Right cardiac atrium (tissue), 5 donors: ENCODE data around the gene C4orf36. TPM values are rescaled to one million over a fixed set of nuclear protein-coding genes. Genes with fewer than 3 reads are reported as not detected.

Experiments used
- ATAC-seq, 2 donors: fragments of 200-7000 bp; cut with Tn5 transposase; one replicate each; pipeline versions ENCODE4 v1.8.0 to v1.9.1; 2020; ENCODE audit warnings: moderate library complexity in 2 of 2, mild to moderate bottlenecking in 1 of 2
- DNase-seq, 3 donors: peaks; one replicate each; pipeline ENCODE4 v3.0.0-alpha.2; 2020
- H3K27ac ChIP-seq: one replicate; pipeline ENCODE4 v1.5.1; 2013; ENCODE audit warnings: mild to moderate bottlenecking, low read length, control low read depth, moderate library complexity
- H3K27me3 ChIP-seq: one replicate; pipeline ENCODE4 v1.6.1; 2013; ENCODE audit not compliant: control insufficient read depth, insufficient read depth
- H3K4me1 ChIP-seq: one replicate; pipeline ENCODE4 v1.6.1; 2013; ENCODE audit warnings: low read length; ENCODE audit not compliant: control insufficient read depth, insufficient read depth
- H3K4me3 ChIP-seq: one replicate; pipeline ENCODE4 v1.5.1; 2013; ENCODE audit warnings: low read length, control low read depth
- H3K9me3 ChIP-seq: one replicate; pipeline ENCODE4 v1.6.1; 2013; ENCODE audit warnings: low read length; ENCODE audit not compliant: control insufficient read depth
- WGBS: extraction: QIAGEN DNeasy Blood & Tissue Kit; methylation state at CpG from one replicate; pipeline ENCODE4 v1.1.7; 2013; 5-methylcytosine and 5-hydroxymethylcytosine counted together
- intact Hi-C, 4 donors: fragments of 100-400 bp; cut with DNase I; formaldehyde crosslinking; loops; one replicate each; pipeline versions ENCODE4 v1.11.0 to v1.14.0; 2022 to 2023
- polyA plus RNA-seq: library from polyadenylated mRNA; stranded (reverse); fragments of 200-250 nt; gene quantifications from one replicate; pipeline ENCODE4 v1.2.3, GENCODE V29; 2013
- total RNA-seq, 4 donors: library from RNA; stranded (reverse); fragmentation: NEBNext Ultra II Directional; extraction: Animal tissue kit (Norgen Biotek cat#: 25700); gene quantifications; one replicate each; pipeline ENCODE4 v1.2.1, GENCODE V29; 2021
- donor health status: healthy with polysubstance abuse.
- donor health status: DM: no; HTN: yes; CAD: no.
- donor health status: DM: no; HTN: no; CAD: no.
- donor health status: DM: no; HTN: yes; CAD: no; lungs with severe emphysema.
- donor health status: DM: yes; HTN: yes; CAD: no.

Gene C4orf36
- total and polyA plus RNA-seq, 5 donors, result 0.18 to 2.3 (median 0.97) TPM; not detected in 2

DNA sequence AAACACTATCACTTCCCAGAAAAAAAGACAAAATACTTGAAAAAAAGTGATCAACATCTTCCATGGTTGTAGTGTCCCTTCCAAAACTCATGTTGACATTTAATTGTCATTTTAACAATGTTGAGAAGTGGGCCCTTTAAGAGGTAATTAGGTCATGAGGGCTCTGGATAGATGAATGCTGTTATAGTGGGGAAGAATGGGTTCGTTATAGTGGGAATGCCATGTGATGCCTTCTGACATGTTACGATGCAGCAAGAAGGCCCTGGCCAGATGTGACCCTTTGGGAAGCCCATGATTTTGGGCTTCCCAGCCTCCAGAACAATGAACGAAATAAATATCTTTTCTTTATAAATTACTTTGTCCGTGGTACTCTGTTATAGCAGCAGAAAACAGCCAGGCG is 39.0 kb downstream of the C4orf36 start:
- intact Hi-C loops, result no loop called here
- no peak overlapping the region for H3K27ac ChIP-seq
- no peak for ATAC-seq

DNA sequence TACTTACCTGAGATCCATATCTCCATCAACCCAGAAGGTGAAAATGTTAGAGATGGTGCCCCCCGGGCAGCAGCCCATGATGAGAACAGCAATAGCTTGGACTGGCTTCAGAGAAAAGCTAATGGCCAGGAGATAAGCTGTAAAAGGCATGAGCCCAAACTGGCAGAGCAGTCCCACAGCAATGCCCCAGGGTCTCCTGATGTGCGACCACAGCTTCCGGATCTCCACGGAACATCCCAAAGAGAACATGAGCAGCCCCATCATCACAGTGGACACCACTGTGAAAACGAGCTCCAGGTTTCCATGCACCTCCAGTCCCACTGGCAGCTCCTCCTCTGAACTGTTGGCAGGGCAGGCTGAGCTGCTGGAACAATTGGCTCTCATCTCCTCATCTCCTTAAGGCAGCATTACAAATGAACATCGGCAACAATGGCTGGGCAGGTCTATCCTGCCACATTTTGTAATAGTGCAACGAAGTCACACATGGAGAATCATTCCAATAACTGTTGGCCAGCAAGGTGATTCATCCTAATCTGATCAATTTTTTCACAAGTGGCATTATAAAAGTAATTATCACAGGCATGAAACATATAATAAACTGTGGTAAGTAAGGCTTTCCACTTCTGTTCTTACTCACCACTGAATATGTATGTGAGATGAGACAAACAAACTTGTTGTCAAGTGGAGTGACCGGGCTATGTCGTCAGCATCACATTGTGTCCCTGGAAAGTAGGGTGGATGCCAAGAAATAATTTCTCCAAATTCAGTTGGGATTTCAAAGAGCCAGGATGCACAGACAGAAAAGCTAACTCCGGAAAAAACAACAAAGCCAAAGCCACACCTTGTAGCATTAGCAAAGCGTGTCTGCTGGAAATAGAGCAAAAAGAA is 43.2 kb downstream of the C4orf36 start, which contains the start of gene SLC10A6:
Gene SLC10A6, minus strand, starts transcription at position 653 of the 888 bp plus-strand sequence. Its CDS starts 269 bp downstream, at position 384.
- Histone ChIP-seq H3K27me3 (no peaks in the 10 kb centered on the region), H3K4me3 (peak within 1 kb of the TSS; percentile 4), H3K9me3 (no peaks in the 10 kb centered on the region), H3K27ac (peak within 1 kb of the TSS; percentile 6), H3K4me1 (peaks cover 3% of the 10 kb centered on the region)
- intact Hi-C loops, result no loop called here
- peak in 1 of 2 donors; percentile 48 for ATAC-seq
- WGBS, result 54% methylated on average over 11 of the region's 11 CpGs
- peak in 1 of 3 donors; percentile 51 for DNase-seq

More for the DNA sequence above, 39.0 kb downstream of the C4orf36 start:
- H3K4me1 ChIP-seq, result no peaks in the 10 kb centered on the region
- H3K9me3 ChIP-seq, result no peaks in the 10 kb centered on the region
- H3K27me3 ChIP-seq, result no peaks in the 10 kb centered on the region
- H3K4me3 ChIP-seq, result no peak overlapping the region
- no peak for DNase-seq
- WGBS, result 92% methylated on average over 5 of the region's 5 CpGs

DNA sequence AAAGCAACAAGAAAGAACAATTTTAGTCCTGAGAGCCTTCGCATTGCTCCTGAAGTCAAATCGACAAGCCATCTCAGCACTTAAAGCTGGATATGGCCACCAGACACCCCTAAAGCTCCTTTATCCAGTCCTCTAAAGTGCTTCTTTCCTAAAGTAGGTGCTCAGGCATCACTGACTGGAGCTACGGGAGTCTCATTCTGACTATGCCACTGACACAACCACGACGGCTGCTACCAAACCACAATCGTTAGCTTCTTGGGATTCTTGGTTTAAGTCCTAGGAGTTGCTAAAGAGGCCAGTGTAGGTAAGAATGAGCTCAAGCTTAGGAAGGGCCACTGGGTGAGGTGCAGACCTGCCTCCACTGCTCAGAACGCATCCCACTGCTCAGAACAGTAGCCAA is 44.1 kb downstream of the C4orf36 start:
- H3K4me1 ChIP-seq, result peaks cover 3% of the 10 kb centered on the region
- H3K27me3 ChIP-seq, result no peaks in the 10 kb centered on the region
- 61% methylated on average over 7 of the region's 7 CpGs for WGBS
- ATAC-seq (no peak), DNase-seq (no peak)
- peak overlapping the region; percentile 4 for H3K4me3 ChIP-seq
- peak overlapping the region; percentile 6 for H3K27ac ChIP-seq
- no peaks in the 10 kb centered on the region for H3K9me3 ChIP-seq
- intact Hi-C loops, result no loop called here

DNA sequence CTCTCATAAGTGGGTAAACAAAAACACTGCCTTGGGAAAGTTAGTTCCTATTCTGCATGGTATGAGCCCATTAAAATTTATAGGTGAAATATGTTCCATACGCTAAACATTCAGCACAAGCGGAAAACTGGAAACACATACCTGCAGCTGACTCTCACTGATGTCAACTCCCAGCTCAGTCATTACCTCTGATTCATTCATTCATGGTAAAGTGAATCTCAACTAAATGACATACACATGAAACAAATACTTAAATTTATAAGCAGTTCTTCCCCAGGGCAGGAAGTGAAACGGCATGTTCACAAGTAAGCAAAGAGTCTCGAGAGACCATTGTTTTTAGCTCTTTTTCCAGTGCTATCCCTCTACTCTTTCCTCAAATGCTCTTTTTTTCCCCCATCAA is 44.7 kb downstream of the C4orf36 start:
- Histone ChIP-seq H3K4me3 (peak overlapping the region; percentile 4), H3K27me3 (no peaks in the 10 kb centered on the region), H3K27ac (no peak overlapping the region), H3K4me1 (peaks cover 3% of the 10 kb centered on the region), H3K9me3 (no peaks in the 10 kb centered on the region)
- WGBS, result 64% methylated on average over 4 of the region's 4 CpGs
- ATAC-seq (no peak), DNase-seq (no peak)
- intact Hi-C loops, result no loop called here

DNA sequence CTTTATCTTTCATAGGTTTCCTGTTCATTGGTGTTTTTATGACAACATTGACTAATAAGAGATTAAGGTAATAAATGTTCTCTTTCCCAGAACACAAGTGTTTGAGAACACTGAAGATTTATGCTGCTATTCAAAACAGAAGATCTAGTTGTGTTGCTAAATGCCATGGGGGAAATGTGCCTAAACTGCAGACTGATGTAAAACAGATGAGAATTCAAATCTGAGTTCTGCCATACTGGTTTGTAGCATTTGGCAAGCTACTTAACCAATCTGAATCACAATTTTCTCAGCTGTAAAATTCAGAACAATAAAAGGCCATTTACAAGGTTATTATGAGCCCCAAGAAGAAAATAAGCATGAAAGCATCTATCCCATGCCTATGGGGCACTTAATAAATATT is 45.3 kb downstream of the C4orf36 start:
- Histone ChIP-seq H3K27ac (no peak overlapping the region), H3K9me3 (no peaks in the 10 kb centered on the region), H3K4me3 (peak overlapping the region; percentile 2), H3K4me1 (peaks cover 3% of the 10 kb centered on the region), H3K27me3 (no peaks in the 10 kb centered on the region)
- DNase-seq (no peak), ATAC-seq (no peak)
- intact Hi-C loops, result no loop called here

DNA sequence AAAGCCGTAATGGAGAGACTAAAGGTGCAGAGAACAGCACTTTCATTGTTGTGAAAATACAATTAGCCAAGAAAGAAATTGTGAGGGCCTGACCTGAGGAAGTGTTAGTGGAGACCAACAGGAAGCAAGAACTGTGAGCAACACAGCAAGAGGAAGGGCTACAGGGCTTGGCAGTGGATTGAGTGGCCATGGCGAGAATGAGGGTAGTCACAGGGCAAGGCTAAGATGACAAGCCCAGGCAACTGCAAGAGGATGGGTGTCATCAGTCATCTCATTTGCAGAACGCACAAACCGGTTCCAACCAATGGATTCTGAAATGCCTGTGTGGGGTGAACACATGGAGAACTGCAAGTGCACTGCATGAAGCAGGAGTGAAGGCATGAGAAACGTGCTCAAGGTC is 46.6 kb downstream of the C4orf36 start:
- Histone ChIP-seq H3K4me3 (no peak overlapping the region), H3K4me1 (peaks cover 3% of the 10 kb centered on the region), H3K27ac (peak overlapping the region; percentile 21), H3K27me3 (no peaks in the 10 kb centered on the region), H3K9me3 (no peaks in the 10 kb centered on the region)
- intact Hi-C loops, result no loop called here
- peak in 1 of 2 donors; percentile 48 for ATAC-seq
- no peak for DNase-seq
- WGBS, result 70% methylated on average over 5 of the region's 5 CpGs

DNA sequence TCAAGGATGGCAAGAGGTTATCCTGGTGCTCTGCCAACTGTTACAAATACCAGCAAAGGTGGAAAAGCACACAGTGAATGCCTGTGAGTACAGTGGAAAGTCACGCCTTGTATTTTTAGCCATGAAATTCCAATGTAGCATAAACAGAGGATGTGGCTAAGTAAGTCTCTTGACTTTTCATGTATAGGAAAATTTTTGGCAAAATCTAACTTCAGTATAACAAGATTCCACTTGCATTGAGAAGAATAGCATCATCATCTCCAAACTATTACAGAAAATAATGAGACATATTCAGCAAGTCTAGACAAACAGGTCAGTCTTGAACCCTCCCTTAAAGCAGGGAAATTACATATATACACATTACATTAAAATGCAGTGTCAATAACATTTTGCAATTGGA is 50.9 kb downstream of the C4orf36 start:
- WGBS, result 79% methylated on average over 1 of the region's 1 CpG
- no peak for DNase-seq
- H3K27ac ChIP-seq, result no peak overlapping the region
- no peaks in the 10 kb centered on the region for H3K9me3 ChIP-seq
- ATAC-seq, result no peak
- peaks cover 3% of the 10 kb centered on the region for H3K4me1 ChIP-seq
- intact Hi-C loops, result no loop called here
- no peak overlapping the region for H3K4me3 ChIP-seq
- no peaks in the 10 kb centered on the region for H3K27me3 ChIP-seq

DNA sequence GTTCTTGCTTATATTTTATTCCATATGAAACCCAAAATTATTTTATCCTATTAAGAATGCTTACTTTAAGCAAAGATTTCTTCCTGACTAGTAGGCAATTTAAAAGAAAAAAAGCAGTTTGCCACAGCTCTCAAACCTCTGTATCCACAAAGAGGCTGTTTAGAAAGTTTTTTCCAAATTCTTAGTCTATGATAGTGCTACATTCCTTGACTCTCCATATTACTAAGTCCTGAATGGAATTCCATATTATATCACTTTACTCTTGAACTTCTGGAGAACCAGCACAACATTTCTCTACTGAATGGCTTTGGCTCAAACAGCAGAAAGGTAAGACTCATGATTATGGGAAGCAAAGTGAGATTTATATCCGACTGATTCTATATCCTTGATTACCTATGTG is 51.4 kb downstream of the C4orf36 start:
- Histone ChIP-seq H3K27me3 (no peaks in the 10 kb centered on the region), H3K4me1 (peaks cover 3% of the 10 kb centered on the region), H3K27ac (no peak overlapping the region), H3K9me3 (no peaks in the 10 kb centered on the region), H3K4me3 (no peak overlapping the region)
- intact Hi-C loops, result no loop called here
- ATAC-seq (no peak), DNase-seq (no peak)
- 87% methylated on average over 1 of the region's 1 CpG for WGBS

DNA sequence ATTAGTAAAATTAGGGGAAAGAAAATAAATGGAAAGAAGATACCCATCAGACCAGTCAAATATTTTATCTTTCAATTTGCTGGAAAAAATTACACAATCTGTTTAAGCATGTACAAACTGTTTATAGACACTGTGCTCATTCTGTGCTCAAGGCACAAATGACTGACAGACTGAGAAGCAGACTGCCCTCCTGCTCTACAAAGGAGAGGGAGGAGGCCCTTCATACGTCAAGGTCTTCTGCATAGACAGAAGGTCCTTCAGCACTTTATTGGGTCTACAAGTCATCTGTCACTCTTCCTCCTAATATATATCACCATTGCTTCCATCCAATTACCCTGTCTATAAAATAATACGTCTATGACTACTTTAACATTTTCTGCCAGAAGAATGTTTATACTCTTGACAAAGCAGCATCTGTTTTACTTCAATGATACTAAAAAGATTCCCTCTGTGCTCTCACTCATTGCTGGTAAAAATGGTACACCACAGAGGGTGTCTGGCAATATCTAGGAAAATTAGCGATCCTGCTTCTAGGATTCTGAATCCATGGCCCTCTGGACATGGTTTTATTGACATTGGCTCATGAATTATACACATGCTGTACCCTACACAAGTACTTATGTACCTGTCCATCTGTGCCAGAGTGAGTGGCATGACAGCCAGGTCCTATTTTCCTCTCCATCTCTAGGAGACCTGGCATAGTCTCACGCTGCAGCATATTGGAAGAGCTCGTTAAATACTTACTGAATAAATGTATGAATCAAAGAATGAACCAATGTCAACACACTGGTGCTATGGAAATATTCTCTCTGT is 54.3 kb downstream of the C4orf36 start:
- no peak overlapping the region for H3K4me3 ChIP-seq
- WGBS, result 88% methylated on average over 5 of the region's 5 CpGs
- no peak for DNase-seq
- intact Hi-C loops, result no loop called here
- no peaks in the 10 kb centered on the region for H3K9me3 ChIP-seq
- H3K27ac ChIP-seq, result no peak overlapping the region
- H3K4me1 ChIP-seq, result no peaks in the 10 kb centered on the region
- H3K27me3 ChIP-seq, result no peaks in the 10 kb centered on the region
- no peak for ATAC-seq

DNA sequence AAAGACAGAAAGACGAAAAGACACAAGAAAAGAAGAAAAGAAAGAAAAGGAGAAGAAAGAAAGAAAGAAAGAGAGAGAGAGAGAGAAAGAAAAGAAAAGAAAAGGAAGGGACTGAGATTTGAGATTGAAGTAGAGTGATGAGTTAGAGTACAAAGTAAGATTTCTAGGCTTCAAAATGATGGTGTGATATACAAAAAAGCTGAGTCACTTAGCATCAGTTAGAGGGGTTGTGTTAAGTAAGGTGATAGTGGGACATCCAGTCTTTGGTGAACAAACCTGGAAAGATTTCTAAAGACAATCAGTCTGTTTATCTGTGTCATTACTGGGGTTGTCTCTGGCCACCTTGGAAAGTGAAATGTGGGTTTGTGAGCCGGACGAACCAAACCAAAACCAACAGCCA is 56.5 kb downstream of the C4orf36 start:
- Histone ChIP-seq H3K4me3 (no peak overlapping the region), H3K4me1 (no peaks in the 10 kb centered on the region), H3K9me3 (no peaks in the 10 kb centered on the region), H3K27ac (no peak overlapping the region), H3K27me3 (no peaks in the 10 kb centered on the region)
- WGBS, result 90% methylated on average over 3 of the region's 3 CpGs
- DNase-seq (no peak), ATAC-seq (no peak)
- intact Hi-C loops, result no loop called here

DNA sequence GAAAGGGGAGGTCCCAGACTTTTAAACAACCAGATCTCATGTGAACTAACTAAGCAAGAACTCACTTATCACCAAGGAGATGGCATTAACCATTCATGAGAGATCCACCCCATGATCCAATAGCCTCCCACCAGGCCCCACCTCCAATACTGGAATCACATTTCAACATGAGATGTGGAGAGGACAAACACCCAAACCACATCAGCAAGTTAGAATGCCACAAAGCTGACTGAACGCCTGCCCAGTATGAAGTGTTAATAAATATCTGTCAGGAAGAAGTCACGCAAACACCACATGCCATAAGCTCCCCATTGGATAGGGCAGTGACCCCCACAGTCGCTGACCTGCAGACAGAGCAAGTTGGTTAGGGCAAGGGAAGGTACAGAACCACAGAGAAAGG is 57.3 kb downstream of the C4orf36 start:
- ATAC-seq, result no peak
- WGBS, result 79% methylated on average over 3 of the region's 3 CpGs

More for the DNA sequence above, 57.3 kb downstream of the C4orf36 start:
- no peaks in the 10 kb centered on the region for H3K4me1 ChIP-seq
- H3K27ac ChIP-seq, result no peak overlapping the region
- intact Hi-C loops, result no loop called here
- DNase-seq, result no peak
- H3K27me3 ChIP-seq, result no peaks in the 10 kb centered on the region
- H3K4me3 ChIP-seq, result no peak overlapping the region
- no peaks in the 10 kb centered on the region for H3K9me3 ChIP-seq
